SH-SY5Y (cell line): Measurements from ENCODE around the gene JTB.

Experiments used
- GATA2 ChIP-seq: IDR thresholded peaks from 2 replicates; pipeline ENCODE4 v1.6.1; 2011; ENCODE audit warnings: mild to moderate bottlenecking, low read depth, low read length
- GATA3 ChIP-seq: IDR thresholded peaks from 2 replicates; pipeline ENCODE4 v1.6.1; 2011; ENCODE audit warnings: low read depth, mild to moderate bottlenecking, low read length, moderate library complexity

JTB gene

GRCh38 chr1:153934746-153935145, 42.7 kb downstream of the JTB start:
- TF ChIP-seq GATA3 (no peak), GATA2 (no peak)

GRCh38 chr1:153933955-153934354, 43.5 kb downstream of the JTB start:
- TF ChIP-seq GATA3 (no peak), GATA2 (no peak)

GRCh38 chr1:153933430-153933829, 44.0 kb downstream of the JTB start:
- TF ChIP-seq GATA2 (no peak), GATA3 (no peak)

GRCh38 chr1:153932156-153933131, 45.0 kb downstream of the JTB start:
- no peak for TF ChIP-seq GATA2
- no peak for TF ChIP-seq GATA3

- no peak for TF ChIP-seq GATA3
- no peak for TF ChIP-seq GATA2
These were observed 47.2 kb downstream of the JTB start for GRCh38 chr1:153929981-153930948.

GRCh38 chr1:153929426-153929825, 48.0 kb downstream of the JTB start:
- TF ChIP-seq GATA2, result no peak
- no peak for TF ChIP-seq GATA3

GRCh38 chr1:153928791-153929341, 48.6 kb downstream of the JTB start:
- no peak for TF ChIP-seq GATA2
- TF ChIP-seq GATA3, result no peak

GRCh38 chr1:153928245-153928644, 49.2 kb downstream of the JTB start:
- TF ChIP-seq GATA2 (no peak), GATA3 (no peak)

- no peak for TF ChIP-seq GATA3
- no peak for TF ChIP-seq GATA2
These were observed 51.1 kb downstream of the JTB start for GRCh38 chr1:153926405-153926804.
